Fibroblast of skin of left quadriceps (primary cell): ENCODE data around the gene ZNF563.
"Not testable (repeated sequence)": the region's sequence is repeated elsewhere in the genome, so short reads cannot be mapped to it uniquely, and the experiment has no call there.

Experiments used
- DNase-seq, 2 experiments: peaks; one replicate each; pipeline ENCODE4 v3.0.0-alpha.2; 2013; ENCODE audit warnings: low read depth in 2 of 2

Gene ZNF563

GRCh38 chr19:12333162-12334159 is at the start of gene ZNF563:
Gene ZNF563 (minus strand): TSS chr19:12333633. CDS start chr19:12333482, 151 bp downstream.
- DNase-seq: peak; percentile 84

GRCh38 chr19:12380444-12380737 is 47.0 kb upstream of the ZNF563 start:
- no peak for DNase-seq

GRCh38 chr19:12379732-12380443 is 46.5 kb upstream of the ZNF563 start:
- no peak for DNase-seq

- no peak for DNase-seq
Observed at GRCh38 chr19:12374026-12374425, 40.6 kb upstream of the ZNF563 start.

GRCh38 chr19:12365236-12366162 is 32.1 kb upstream of the ZNF563 start, which contains the start of gene ZNF442:
Gene ZNF442 (minus strand): TSS chr19:12365683. CDS start chr19:12363631, 2,052 bp downstream.
- peak; percentile 86 to 88 for DNase-seq

- no peak for DNase-seq
Observed at GRCh38 chr19:12364391-12365235, 31.2 kb upstream of the ZNF563 start.

GRCh38 chr19:12362236-12362635 is 28.8 kb upstream of the ZNF563 start:
- DNase-seq: not testable (repeated sequence)

GRCh38 chr19:12353375-12353774 is 19.9 kb upstream of the ZNF563 start:
- DNase-seq: no peak

GRCh38 chr19:12350890-12351197 is 17.4 kb upstream of the ZNF563 start:
- DNase-seq: no peak

- no peak for DNase-seq
Observed at GRCh38 chr19:12350185-12350889, 16.9 kb upstream of the ZNF563 start.

GRCh38 chr19:12346896-12347295 is 13.5 kb upstream of the ZNF563 start:
- DNase-seq: no peak

- no peak for DNase-seq
Observed at GRCh38 chr19:12345197-12345596, 11.8 kb upstream of the ZNF563 start.

GRCh38 chr19:12331211-12331941 is 2.1 kb downstream of the ZNF563 start:
- DNase-seq: no peak

GRCh38 chr19:12330340-12330739 is 3.1 kb downstream of the ZNF563 start:
- no peak for DNase-seq

GRCh38 chr19:12325690-12326089 is 7.7 kb downstream of the ZNF563 start:
- DNase-seq: no peak

GRCh38 chr19:12318782-12319413 is 14.5 kb downstream of the ZNF563 start:
- DNase-seq: no peak

- DNase-seq: no peak
Observed at GRCh38 chr19:12314553-12314952, 18.9 kb downstream of the ZNF563 start.

GRCh38 chr19:12308891-12309290 is 24.5 kb downstream of the ZNF563 start:
- not testable (repeated sequence) for DNase-seq

GRCh38 chr19:12295191-12295590 is 38.2 kb downstream of the ZNF563 start:
- DNase-seq: no peak
